CD1c-positive myeloid dendritic cell (primary cell): ENCODE measurements around the gene KRTAP12-2.
"Not testable (repeated sequence)": the region's sequence is repeated elsewhere in the genome, so short reads cannot be mapped to it uniquely, and the experiment has no call there.

ENCODE experiments used
- DNase-seq: peaks from one replicate; pipeline ENCODE4 v3.0.0-alpha.2; 2016; ENCODE audit errors: extremely low spot score

Gene KRTAP12-2

DNA sequence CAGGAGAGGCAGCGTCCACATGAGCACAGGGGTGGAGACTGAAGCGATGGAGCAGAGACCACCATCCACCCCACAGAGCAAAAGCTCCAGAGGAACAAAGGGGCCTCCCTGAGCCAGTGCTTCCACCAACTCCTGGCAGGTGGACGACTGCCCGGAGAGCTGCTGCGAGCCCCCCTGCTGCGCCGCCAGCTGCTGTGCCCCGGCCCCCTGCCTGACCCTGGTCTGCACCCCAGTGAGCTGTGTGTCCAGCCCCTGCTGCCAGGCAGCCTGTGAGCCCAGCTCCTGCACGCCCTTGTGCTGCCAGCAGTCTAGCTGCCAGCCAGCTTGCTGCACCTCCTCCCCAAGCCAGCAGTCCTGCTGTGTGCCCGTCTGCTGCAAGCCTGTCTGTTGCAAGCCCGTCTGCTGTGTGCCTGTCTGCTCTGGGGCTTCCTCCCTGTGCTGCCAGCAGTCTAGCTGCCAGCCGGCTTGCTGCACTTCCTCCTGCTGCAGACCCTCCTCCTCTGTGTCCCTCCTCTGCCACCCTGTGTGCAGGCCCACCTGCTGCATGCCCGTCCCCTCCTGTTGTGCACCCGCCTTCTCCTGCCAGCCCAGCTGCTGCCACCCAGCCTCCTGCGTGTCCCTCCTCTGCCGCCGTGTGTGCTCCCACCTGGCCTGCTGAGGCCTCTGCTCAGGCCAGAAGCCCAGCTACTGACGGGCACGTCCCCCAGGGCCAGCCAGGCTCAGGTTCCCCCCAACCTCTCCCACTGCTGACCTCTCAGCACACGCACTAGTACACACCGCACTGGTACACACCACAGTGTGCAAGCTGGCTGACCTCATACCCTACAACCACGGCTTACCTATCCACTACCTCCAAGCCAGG lies 35.6 kb upstream of the KRTAP12-2 start:
- no peak for DNase-seq

DNA sequence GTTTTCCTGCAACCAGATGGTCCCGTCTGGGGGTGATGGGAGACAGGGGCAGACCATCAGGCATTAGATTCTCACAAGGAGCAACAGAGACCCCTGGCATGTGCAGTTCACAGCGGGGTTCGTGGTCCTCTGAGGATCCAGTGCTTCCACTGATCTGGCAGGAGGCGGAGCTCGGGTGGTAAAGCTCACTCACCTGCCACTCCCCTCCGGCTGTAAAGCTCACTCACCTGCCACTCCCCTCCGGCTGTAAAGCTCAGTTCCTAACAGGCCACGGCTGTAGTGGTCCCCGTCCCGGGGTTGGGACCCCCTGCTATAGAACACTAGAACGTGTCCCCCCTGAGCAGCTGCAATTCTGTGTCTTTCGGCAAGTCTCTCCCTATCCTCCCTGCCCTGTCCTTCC lies 34.8 kb upstream of the KRTAP12-2 start:
- DNase-seq: no peak

DNA sequence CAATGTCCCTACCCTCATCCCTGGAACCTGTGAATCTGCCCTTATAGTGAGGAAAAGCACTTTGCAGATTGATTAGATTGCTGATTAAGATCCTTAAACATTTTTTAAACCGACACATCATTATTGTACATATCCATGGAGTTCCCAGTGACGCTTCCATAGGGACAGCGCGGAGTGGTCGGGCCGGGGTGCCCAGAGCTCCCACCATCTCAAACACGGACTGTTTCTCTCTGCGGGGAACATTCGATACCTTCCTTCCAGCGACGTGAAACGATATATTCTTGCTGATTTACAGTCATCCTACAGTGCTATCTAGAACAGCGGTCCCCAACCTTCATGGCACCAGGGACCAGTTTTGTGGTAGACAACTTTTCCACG lies 34.3 kb upstream of the KRTAP12-2 start:
- DNase-seq: no peak

DNA sequence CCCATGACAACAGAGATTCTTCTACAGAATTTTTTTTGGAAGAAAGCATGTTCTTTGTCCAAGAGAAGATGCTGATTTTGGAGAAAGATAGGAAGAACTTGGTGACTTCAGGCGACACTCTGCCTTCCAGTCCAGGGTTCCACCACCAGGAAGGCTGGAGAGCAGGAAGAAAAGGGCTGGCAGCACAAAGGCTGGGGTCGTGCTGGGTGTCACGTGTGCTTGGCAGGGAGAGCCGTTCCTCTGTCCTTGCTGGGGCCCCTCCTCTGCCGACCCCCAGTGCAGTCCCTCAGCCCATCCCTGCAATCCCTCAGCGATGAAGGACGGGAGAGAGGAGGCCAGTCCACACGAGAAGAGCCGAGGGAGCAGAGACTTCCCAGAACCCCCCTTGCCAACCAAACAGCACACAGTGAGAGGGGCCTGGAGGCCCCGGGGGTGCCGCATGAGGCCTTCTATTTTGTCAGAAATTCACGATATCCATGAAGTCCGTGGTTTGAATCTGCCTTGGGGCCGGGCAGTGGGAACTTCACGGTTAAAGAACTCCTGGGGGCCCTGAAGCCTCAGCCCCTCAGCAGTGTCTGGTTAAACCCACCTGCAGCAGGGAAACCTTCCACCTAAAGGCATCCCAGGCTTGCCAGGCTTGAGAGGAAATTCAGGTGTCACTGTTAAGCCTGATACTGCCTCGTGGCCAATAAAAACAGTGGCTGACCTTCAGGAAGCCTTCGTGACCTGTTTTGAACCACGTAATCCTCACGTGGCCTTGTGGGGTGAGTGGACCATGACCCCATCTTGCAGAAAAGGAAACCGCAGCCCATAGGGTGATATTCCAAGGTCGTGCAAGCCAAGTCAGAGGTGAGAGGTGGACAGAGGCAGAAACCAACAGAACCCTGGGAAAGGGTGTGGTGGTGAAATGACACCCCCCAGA lies 33.6 kb upstream of the KRTAP12-2 start:
- DNase-seq: no peak

GRCh38 chr21:44699502-44700001 lies 32.8 kb upstream of the KRTAP12-2 start:
- no peak for DNase-seq

GRCh38 chr21:44697811-44698734 lies 31.3 kb upstream of the KRTAP12-2 start:
- DNase-seq: no peak

GRCh38 chr21:44697172-44697810 lies 30.6 kb upstream of the KRTAP12-2 start, which contains the start of gene KRTAP10-12:
Gene KRTAP10-12 (plus strand): TSS chr21:44697172. CDS start chr21:44697202, 30 bp downstream.
- not testable (repeated sequence) for DNase-seq

- no peak for DNase-seq
Measured at GRCh38 chr21:44696572-44696971, 29.8 kb upstream of the KRTAP12-2 start.

DNA sequence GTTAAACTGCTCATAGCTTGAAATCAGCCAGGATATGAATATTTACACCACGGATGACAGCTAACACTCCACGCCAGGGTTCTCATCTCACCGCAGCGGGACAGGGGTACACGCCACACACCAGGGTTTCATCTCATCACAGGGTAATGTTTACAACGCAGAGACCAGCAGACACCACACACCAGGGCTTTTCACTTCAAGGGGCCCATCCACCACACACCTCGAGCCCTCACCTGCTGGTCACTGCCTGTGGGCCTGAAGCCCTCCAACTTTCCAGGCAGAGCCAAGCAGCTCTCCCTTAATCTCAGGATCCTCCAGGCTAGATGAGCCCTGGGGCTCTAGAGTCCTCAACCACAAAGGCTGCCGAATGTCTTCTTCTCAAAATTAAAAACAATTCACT lies 28.9 kb upstream of the KRTAP12-2 start:
- no peak for DNase-seq

- DNase-seq: no peak
Measured at GRCh38 chr21:44695184-44695583, 28.5 kb upstream of the KRTAP12-2 start.

DNA sequence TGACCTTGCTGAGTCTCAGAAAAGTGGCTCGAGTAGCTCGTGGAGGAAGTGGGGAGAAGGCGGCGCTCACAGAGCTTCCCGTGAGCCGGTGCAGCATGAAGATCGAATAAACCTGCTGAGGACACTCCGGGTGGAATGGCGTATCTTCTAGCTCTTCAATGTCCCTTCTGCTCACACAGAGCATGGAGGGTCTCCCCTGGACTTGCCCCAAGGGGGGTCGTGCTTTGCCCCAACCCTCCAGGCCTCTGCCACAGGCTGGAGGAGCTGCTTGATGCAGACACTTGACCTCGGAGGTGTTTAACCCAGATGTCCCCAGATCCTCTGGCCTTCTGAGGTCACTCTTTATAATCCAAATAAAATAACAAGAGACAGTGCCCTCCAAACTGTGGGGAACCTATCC lies 28.0 kb upstream of the KRTAP12-2 start:
- DNase-seq: no peak

GRCh38 chr21:44692798-44693512 lies 26.2 kb upstream of the KRTAP12-2 start:
- no peak for DNase-seq

GRCh38 chr21:44691686-44692085 lies 25.0 kb upstream of the KRTAP12-2 start:
- no peak for DNase-seq

- DNase-seq: not testable (repeated sequence)
Measured at GRCh38 chr21:44689740-44690139, 23.0 kb upstream of the KRTAP12-2 start.

GRCh38 chr21:44687671-44688070 lies 20.9 kb upstream of the KRTAP12-2 start:
- DNase-seq: no peak

DNA sequence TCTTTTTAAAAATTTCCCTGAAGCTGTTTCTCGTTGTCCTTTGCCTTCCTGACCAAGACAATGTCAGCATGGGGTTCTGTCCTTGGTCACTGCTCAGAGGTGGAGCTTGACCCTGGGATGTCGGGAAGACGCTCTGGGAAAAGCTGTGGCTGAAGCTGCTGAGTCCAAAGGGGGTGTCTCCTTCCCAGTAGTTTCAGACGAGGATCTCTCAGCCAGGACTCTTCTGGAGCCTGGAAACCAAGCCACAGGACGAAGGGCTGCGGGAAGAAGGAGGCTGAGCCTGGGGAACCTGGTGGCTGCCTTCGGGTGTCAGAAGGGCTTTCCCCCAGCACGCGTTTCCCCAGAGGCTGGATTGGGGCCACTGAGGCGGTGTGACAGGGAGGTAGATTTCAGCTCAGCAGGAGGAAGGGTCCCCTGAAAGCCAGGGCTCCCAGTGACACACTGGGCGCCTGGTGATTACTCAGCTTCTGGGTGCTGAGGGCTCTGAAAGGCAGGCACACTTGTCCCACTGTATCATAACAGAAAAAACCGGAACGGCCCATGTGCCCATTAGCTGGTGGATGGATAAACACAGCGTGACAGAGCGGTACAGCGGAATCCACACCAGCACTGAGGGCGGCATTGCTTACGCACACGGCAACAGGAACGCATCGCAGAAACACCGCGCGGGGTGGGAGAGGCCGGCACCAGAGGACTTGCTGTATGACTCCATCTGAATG lies 20.3 kb upstream of the KRTAP12-2 start:
- no peak for DNase-seq

- DNase-seq: no peak
Measured at GRCh38 chr21:44686000-44686781, 19.5 kb upstream of the KRTAP12-2 start.

DNA sequence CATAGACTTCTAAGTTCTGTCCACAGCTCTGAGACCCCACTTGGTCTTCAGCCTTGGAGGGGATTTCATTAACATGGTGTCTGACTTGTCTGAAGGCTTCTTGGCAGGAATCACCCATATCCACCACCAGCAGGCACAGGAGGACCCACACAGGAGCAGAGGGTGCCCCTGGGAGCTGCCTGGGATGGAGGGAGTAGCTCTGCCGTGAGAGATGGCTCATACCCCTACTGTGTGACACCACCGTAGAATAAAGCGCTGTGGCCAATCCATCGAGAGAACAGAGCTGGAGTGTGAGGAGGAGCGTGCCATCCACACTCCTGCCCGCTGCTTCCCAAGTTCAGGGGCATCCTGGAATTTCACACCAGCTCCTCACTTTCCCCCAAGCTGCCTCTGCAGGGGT lies 18.3 kb upstream of the KRTAP12-2 start:
- not testable (repeated sequence) for DNase-seq

GRCh38 chr21:44684483-44684882 lies 17.8 kb upstream of the KRTAP12-2 start:
- no peak for DNase-seq
